Ishikawa (cell line): ENCODE data around the gene ASB6.

Source experiments
- CEBPB ChIP-seq: IDR thresholded peaks from 2 replicates; pipeline ENCODE4 v1.6.1; 2012
- CREB1 ChIP-seq: IDR thresholded peaks from 2 replicates; pipeline ENCODE4 v1.6.1; 2012; ENCODE audit warnings: low read depth
- EP300 ChIP-seq: IDR thresholded peaks from 2 replicates; pipeline ENCODE4 v1.6.1; 2012; ENCODE audit warnings: borderline replicate concordance
- RAD21 ChIP-seq: IDR thresholded peaks from 2 replicates; pipeline ENCODE4 v1.6.1; 2012; ENCODE audit warnings: low read depth
- TAF1 ChIP-seq: IDR thresholded peaks from 2 replicates; pipeline ENCODE4 v1.6.1; 2012; ENCODE audit warnings: low read depth, mild to moderate bottlenecking
- YY1 ChIP-seq: IDR thresholded peaks from 2 replicates; pipeline ENCODE4 v1.6.1; 2012; ENCODE audit warnings: low read depth
- TF ChIP-seq, protein P1 (sequence below): IDR thresholded peaks from 2 replicates; pipeline ENCODE4 v1.6.1; 2012
- TF ChIP-seq, protein P2 (sequence below): IDR thresholded peaks from 2 replicates; pipeline ENCODE4 v1.6.1; 2012; ENCODE audit warnings: low read depth, mild to moderate bottlenecking

DNA sequence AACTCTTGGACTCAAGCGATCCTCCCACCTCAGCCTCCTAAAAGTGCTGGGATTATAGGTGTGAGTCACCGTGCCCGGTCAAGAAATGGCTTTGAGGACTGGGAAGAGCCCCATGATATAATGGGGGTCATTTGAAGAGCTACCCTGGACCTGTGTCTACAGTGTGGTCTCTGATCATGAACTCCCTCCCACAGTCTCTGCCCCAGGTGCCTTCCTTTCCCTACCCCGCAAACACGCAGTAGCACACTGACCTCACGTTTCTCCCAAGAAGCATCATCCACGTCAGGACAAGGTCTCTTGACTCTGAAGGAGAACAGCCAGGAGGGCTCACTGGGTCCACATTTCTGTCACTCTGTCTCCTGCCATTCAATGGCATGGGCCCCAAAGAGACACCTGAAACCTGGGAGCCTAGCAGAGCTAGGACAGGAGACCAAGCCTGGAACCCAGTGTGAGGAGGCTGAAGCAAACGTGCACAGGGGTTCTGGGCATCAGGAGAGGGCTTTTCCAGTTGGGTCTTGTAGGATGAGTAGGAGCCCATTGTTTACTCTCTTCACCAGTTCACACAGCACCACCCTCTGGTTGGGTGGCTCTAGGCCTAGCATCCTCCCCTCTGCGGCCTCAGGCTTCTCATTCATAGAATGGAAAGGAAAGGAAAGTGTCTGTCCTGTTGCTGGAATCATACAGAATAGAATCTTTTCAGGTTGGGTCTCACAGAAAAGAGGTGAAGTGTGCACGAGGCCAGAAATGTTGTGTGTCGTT lies 46.5 kb upstream of the ASB6 start:
- no peak for TF ChIP-seq CEBPB
- no peak for TF ChIP-seq RAD21
- no peak for TF ChIP-seq YY1
- TF ChIP-seq TAF1 = no peak
- TF ChIP-seq CREB1 = no peak
- TF ChIP-seq, protein P1, sequence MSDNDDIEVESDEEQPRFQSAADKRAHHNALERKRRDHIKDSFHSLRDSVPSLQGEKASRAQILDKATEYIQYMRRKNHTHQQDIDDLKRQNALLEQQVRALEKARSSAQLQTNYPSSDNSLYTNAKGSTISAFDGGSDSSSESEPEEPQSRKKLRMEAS = no peak
- no peak for TF ChIP-seq EP300
- TF ChIP-seq, protein P2, sequence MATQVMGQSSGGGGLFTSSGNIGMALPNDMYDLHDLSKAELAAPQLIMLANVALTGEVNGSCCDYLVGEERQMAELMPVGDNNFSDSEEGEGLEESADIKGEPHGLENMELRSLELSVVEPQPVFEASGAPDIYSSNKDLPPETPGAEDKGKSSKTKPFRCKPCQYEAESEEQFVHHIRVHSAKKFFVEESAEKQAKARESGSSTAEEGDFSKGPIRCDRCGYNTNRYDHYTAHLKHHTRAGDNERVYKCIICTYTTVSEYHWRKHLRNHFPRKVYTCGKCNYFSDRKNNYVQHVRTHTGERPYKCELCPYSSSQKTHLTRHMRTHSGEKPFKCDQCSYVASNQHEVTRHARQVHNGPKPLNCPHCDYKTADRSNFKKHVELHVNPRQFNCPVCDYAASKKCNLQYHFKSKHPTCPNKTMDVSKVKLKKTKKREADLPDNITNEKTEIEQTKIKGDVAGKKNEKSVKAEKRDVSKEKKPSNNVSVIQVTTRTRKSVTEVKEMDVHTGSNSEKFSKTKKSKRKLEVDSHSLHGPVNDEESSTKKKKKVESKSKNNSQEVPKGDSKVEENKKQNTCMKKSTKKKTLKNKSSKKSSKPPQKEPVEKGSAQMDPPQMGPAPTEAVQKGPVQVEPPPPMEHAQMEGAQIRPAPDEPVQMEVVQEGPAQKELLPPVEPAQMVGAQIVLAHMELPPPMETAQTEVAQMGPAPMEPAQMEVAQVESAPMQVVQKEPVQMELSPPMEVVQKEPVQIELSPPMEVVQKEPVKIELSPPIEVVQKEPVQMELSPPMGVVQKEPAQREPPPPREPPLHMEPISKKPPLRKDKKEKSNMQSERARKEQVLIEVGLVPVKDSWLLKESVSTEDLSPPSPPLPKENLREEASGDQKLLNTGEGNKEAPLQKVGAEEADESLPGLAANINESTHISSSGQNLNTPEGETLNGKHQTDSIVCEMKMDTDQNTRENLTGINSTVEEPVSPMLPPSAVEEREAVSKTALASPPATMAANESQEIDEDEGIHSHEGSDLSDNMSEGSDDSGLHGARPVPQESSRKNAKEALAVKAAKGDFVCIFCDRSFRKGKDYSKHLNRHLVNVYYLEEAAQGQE = no peak
